Measurements from ENCODE around the gene SLC13A3.

Gene SLC13A3

GRCh38 chr20:46696791-46697279 lies 45.6 kb upstream of the SLC13A3 start:
- in situ Hi-C loops (cut with HindIII; ENCODE audit: low pct_ligation_motif_present, low sequenced_read_pairs), result no loop called here
- Histone ChIP-seq H3K27me3 (replicated peaks) (no peaks in the 10 kb centered on the region), H3K36me3 (replicated peaks) (no peaks in the 10 kb centered on the region), H3K4me3 (ENCODE audit: low read depth, low read length) (no peak overlapping the region), H3K27ac (no peak overlapping the region)
- DNase-seq, result no peak
- TF ChIP-seq, protein P1, sequence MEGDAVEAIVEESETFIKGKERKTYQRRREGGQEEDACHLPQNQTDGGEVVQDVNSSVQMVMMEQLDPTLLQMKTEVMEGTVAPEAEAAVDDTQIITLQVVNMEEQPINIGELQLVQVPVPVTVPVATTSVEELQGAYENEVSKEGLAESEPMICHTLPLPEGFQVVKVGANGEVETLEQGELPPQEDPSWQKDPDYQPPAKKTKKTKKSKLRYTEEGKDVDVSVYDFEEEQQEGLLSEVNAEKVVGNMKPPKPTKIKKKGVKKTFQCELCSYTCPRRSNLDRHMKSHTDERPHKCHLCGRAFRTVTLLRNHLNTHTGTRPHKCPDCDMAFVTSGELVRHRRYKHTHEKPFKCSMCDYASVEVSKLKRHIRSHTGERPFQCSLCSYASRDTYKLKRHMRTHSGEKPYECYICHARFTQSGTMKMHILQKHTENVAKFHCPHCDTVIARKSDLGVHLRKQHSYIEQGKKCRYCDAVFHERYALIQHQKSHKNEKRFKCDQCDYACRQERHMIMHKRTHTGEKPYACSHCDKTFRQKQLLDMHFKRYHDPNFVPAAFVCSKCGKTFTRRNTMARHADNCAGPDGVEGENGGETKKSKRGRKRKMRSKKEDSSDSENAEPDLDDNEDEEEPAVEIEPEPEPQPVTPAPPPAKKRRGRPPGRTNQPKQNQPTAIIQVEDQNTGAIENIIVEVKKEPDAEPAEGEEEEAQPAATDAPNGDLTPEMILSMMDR (IDR thresholded peaks at IDR 0.05; ENCODE audit: low read depth, low read length, missing control alignments), result no peak

DNA sequence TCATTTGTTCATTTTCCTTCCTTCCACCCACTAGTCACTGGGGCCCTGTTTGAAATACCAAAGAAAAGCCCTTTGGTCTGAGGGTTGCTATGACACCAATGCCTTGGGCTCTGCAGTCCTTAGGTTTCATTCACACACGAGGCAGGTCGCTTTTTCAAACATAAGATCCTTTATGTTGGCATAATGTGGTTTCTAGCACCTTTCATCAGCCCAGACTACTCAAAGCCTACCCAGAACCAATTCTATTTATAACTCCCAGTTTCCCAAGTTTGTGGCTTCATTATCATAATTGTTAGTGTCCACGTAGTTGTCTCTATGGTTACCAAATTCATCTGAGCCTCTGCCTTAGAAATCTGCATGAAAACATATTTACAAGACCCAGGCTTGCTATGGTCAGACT lies 44.6 kb upstream of the SLC13A3 start:
- Histone ChIP-seq H3K36me3 (replicated peaks) (no peaks in the 10 kb centered on the region), H3K27ac (no peak overlapping the region), H3K27me3 (replicated peaks) (no peaks in the 10 kb centered on the region), H3K4me3 (ENCODE audit: low read depth, low read length) (no peak overlapping the region)
- no peak for DNase-seq
- TF ChIP-seq, protein P1 (IDR thresholded peaks at IDR 0.05; ENCODE audit: low read depth, low read length, missing control alignments), result no peak
- in situ Hi-C loops (cut with HindIII; ENCODE audit: low pct_ligation_motif_present, low sequenced_read_pairs), result no loop called here

GRCh38 chr20:46694484-46694883 lies 43.2 kb upstream of the SLC13A3 start:
- H3K27me3 ChIP-seq (replicated peaks), result no peaks in the 10 kb centered on the region
- H3K36me3 ChIP-seq (replicated peaks), result no peaks in the 10 kb centered on the region
- in situ Hi-C loops (cut with HindIII; ENCODE audit: low pct_ligation_motif_present, low sequenced_read_pairs), result no loop called here
- H3K27ac ChIP-seq, result no peak overlapping the region
- DNase-seq, result no peak
- no peak overlapping the region for H3K4me3 ChIP-seq (ENCODE audit: low read depth, low read length)
- TF ChIP-seq, protein P1 (IDR thresholded peaks at IDR 0.05; ENCODE audit: low read depth, low read length, missing control alignments), result no peak

GRCh38 chr20:46691196-46691595 lies 39.9 kb upstream of the SLC13A3 start:
- H3K36me3 ChIP-seq (replicated peaks), result no peaks in the 10 kb centered on the region
- in situ Hi-C loops (cut with HindIII; ENCODE audit: low pct_ligation_motif_present, low sequenced_read_pairs), result no loop called here
- DNase-seq, result no peak
- no peak overlapping the region for H3K27ac ChIP-seq
- no peaks in the 10 kb centered on the region for H3K27me3 ChIP-seq (replicated peaks)
- no peak overlapping the region for H3K4me3 ChIP-seq (ENCODE audit: low read depth, low read length)
- TF ChIP-seq, protein P1 (IDR thresholded peaks at IDR 0.05; ENCODE audit: low read depth, low read length, missing control alignments), result no peak

DNA sequence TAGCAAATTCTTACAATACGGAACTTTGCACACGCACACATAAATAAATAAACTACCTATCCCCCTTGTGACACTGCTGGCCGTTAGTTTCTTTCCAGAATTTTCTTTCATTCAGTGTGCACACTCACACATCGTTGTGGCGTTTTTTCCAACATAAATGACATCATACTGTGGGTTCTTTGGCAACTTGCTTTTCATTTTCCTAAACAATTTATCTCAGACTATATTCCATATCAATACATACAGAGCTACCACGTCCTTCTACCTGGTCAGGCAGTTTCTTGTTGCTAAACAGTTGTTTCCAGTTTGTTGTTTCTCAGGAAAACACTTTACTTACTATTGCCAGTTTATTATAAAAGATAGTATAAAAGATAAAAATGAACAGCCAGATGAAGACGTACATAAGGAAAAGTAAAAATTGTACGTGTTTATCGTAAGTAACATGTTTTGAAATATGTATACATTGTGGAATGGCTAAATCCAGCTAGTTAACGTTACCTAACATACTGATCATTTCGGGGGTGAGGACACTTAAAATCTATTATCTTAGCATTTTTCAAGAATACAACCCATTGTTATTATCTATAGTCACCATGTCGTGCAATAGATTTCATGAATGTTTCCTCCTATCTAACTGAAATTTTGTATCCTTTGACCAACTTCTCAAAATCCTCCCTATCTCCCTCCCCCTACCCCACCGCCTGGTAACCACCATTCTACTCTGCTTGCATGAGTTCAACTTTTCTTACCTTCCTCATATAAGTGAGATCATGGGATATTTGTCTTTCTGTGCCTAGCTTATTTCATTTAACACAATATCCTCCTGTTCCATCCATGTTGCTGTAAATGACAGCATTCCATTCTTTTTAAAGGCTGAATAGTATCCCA lies 39.2 kb upstream of the SLC13A3 start:
- Histone ChIP-seq H3K27ac (peak overlapping the region; percentile 61), H3K27me3 (replicated peaks) (no peaks in the 10 kb centered on the region), H3K4me3 (ENCODE audit: low read depth, low read length) (peak overlapping the region; percentile 56), H3K36me3 (replicated peaks) (no peaks in the 10 kb centered on the region)
- no peak for DNase-seq
- TF ChIP-seq, protein P1 (IDR thresholded peaks at IDR 0.05; ENCODE audit: low read depth, low read length, missing control alignments), result no peak
- in situ Hi-C loops (cut with HindIII; ENCODE audit: low pct_ligation_motif_present, low sequenced_read_pairs), result no loop called here
